ENCODE measurements around the gene OXER1.

DNA sequence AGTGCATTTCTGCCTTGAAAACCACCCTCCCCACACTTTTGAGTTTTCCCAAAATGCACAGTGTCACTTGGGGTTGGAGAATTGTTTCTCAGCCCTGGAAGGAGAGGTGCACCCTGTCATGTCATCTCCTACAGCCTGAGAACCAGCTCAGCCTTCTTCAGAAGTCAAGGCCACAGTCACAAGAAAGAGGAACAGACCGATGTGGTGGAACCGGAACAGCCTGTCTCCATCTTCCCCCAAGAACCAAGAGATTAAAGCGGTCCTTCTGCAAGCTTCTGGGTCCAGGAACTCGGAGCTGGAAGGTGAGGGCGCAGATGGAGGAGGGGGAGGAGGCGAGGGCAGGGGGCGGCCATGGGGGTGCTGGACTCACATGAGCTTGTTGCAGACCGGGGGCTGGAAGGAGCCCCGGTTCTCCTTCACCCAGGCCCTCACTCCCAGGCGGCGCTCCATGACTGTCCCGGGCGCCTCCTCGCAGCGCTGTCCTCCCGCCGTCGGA, 28.2 kb upstream of the OXER1 start:
- TF ChIP-seq, protein P1, sequence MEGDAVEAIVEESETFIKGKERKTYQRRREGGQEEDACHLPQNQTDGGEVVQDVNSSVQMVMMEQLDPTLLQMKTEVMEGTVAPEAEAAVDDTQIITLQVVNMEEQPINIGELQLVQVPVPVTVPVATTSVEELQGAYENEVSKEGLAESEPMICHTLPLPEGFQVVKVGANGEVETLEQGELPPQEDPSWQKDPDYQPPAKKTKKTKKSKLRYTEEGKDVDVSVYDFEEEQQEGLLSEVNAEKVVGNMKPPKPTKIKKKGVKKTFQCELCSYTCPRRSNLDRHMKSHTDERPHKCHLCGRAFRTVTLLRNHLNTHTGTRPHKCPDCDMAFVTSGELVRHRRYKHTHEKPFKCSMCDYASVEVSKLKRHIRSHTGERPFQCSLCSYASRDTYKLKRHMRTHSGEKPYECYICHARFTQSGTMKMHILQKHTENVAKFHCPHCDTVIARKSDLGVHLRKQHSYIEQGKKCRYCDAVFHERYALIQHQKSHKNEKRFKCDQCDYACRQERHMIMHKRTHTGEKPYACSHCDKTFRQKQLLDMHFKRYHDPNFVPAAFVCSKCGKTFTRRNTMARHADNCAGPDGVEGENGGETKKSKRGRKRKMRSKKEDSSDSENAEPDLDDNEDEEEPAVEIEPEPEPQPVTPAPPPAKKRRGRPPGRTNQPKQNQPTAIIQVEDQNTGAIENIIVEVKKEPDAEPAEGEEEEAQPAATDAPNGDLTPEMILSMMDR (IDR thresholded peaks at IDR 0.05): no peak
- TF ChIP-seq POLR2A (IDR thresholded peaks at IDR 0.05): no peak
